CD14-positive monocyte (primary cell): Measurements from ENCODE around the gene TBC1D16. TPM values are rescaled to one million over a fixed set of nuclear protein-coding genes. Genes with fewer than 3 reads are reported as not detected.

Experiments used
- DNase-seq, 3 donors: peaks; one replicate each; pipeline ENCODE4 v3.0.0-alpha.2; 2011 to 2022
- H2AFZ ChIP-seq: 2 replicates; pipeline ENCODE4 v1.6.0; 2012; ENCODE audit warnings: mild to moderate bottlenecking, low read depth, low read length, inconsistent platforms; ENCODE audit not compliant: insufficient read depth, poor library complexity, severe bottlenecking
- H3K27ac ChIP-seq, 2 donors: 1 replicate in 1 of 2; 2 replicates in 1 of 2; pipeline ENCODE4 v1.5.1; 2012 to 2013; ENCODE audit warnings: low read length in 2 of 2, control low read depth in 1 of 2, inconsistent platforms in 1 of 2, low read depth in 1 of 2, mild to moderate bottlenecking in 1 of 2
- H3K27me3 ChIP-seq, 2 donors: one replicate each; pipeline versions ENCODE4 v1.6.0 to v1.6.1; 2011 to 2013; ENCODE audit warnings: low read length in 2 of 2; ENCODE audit not compliant: control insufficient read depth in 2 of 2, insufficient read depth in 2 of 2
- H3K36me3 ChIP-seq, 2 donors: replicated peaks in 1 of 2; 1 replicate in 1 of 2; 2 replicates in 1 of 2; pipeline versions ENCODE4 v1.5.1 to v1.6.1; 2012 to 2013; ENCODE audit warnings: low read length in 2 of 2, control low read depth in 1 of 2, inconsistent platforms in 1 of 2, mild to moderate bottlenecking in 1 of 2; ENCODE audit not compliant: insufficient read depth in 2 of 2, control insufficient read depth in 1 of 2
- H3K4me1 ChIP-seq, 2 donors: 1 replicate in 1 of 2; 2 replicates in 1 of 2; pipeline versions ENCODE4 v1.5.1 to v1.6.1; 2012 to 2013; ENCODE audit warnings: low read length in 2 of 2, control low read depth in 1 of 2, inconsistent platforms in 1 of 2, mild to moderate bottlenecking in 1 of 2, moderate library complexity in 1 of 2; ENCODE audit not compliant: insufficient read depth in 2 of 2, control insufficient read depth in 1 of 2
- H3K4me2 ChIP-seq: replicated peaks from 2 replicates; pipeline ENCODE3; 2012; ENCODE audit warnings: low read length, moderate library complexity, mild to moderate bottlenecking; ENCODE audit not compliant: poor library complexity, severe bottlenecking; ENCODE audit errors: extremely low read depth
- H3K4me3 ChIP-seq, 3 experiments: fragments of 200-600 bp in 1 of 3; sonication (generic) in 1 of 3; replicated peaks in 1 of 3; 1 replicate in 2 of 3; 2 replicates in 1 of 3; pipeline ENCODE4 v1.5.1; 2011 to 2013; ENCODE audit warnings: low read length in 3 of 3, mild to moderate bottlenecking in 3 of 3, control low read depth in 2 of 3, low read depth in 2 of 3, inconsistent platforms in 1 of 3, moderate library complexity in 1 of 3
- H3K79me2 ChIP-seq: 2 replicates; pipeline ENCODE4 v1.6.0; 2012; ENCODE audit warnings: mild to moderate bottlenecking, control low read depth, inconsistent platforms, low read length, moderate library complexity; ENCODE audit not compliant: insufficient read depth
- H3K9ac ChIP-seq: 2 replicates; pipeline ENCODE4 v1.6.0; 2017; ENCODE audit warnings: low read length, mild to moderate bottlenecking; ENCODE audit not compliant: insufficient read depth, poor library complexity, severe bottlenecking
- H3K9me3 ChIP-seq, 2 donors: replicated peaks in 1 of 2; 1 replicate in 1 of 2; 2 replicates in 1 of 2; pipeline versions ENCODE4 v1.5.1 to v1.6.1; 2012 to 2013; ENCODE audit warnings: low read length in 2 of 2, control low read depth in 1 of 2; ENCODE audit not compliant: control insufficient read depth in 1 of 2, insufficient read depth in 1 of 2
- H4K20me1 ChIP-seq: 2 replicates; pipeline ENCODE4 v1.6.0; 2012; ENCODE audit warnings: mild to moderate bottlenecking, low read length, control low read depth, moderate library complexity; ENCODE audit not compliant: insufficient read depth
- H3K27ac Mint-ChIP-seq, 7 donors: one replicate each; pipeline ENCODE4 v1.8.0; 2020; ENCODE audit warnings: mild to moderate bottlenecking in 7 of 7, mixed read lengths in 7 of 7, moderate library complexity in 6 of 7, inconsistent platforms in 2 of 7
- H3K27me3 Mint-ChIP-seq, 3 donors: one replicate each; pipeline ENCODE4 v1.8.0; 2021 to 2022; ENCODE audit warnings: low read depth in 3 of 3, mild to moderate bottlenecking in 3 of 3, mixed read lengths in 3 of 3, moderate library complexity in 3 of 3, inconsistent platforms in 1 of 3
- H3K36me3 Mint-ChIP-seq, 2 donors: one replicate each; pipeline ENCODE4 v1.8.0; 2020; ENCODE audit warnings: mixed read lengths in 2 of 2, inconsistent platforms in 1 of 2, mild to moderate bottlenecking in 1 of 2
- H3K4me1 Mint-ChIP-seq: one replicate; pipeline ENCODE4 v1.8.0; 2020; ENCODE audit warnings: mild to moderate bottlenecking, mixed read lengths
- H3K4me3 Mint-ChIP-seq, 2 donors: one replicate each; pipeline ENCODE4 v1.8.0; 2020; ENCODE audit warnings: mild to moderate bottlenecking in 2 of 2, mixed read lengths in 2 of 2, moderate library complexity in 1 of 2
- H3K9me3 Mint-ChIP-seq, 7 donors: one replicate each; pipeline ENCODE4 v1.8.0; 2020 to 2022; ENCODE audit warnings: mixed read lengths in 7 of 7, mild to moderate bottlenecking in 6 of 7, moderate library complexity in 6 of 7, inconsistent platforms in 2 of 7
- CTCF ChIP-seq: fragments of 200-600 bp; IDR thresholded peaks from one replicate; pipeline ENCODE4 v1.8.0; 2022; ENCODE audit warnings: antibody characterized with exemption, mild to moderate bottlenecking
- WGBS: methylation state at CpG from one replicate; pipeline ENCODE4 v1.1.5; 2013; ENCODE audit warnings: missing lambda C conversion rate; ENCODE audit not compliant: insufficient coverage; 5-methylcytosine and 5-hydroxymethylcytosine counted together
- intact Hi-C, 2 donors: fragments of 100-400 bp; cut with micrococcal nuclease; formaldehyde crosslinking; loops; one replicate each; pipeline versions ENCODE4 v1.15.0 to v1.15.1; 2023
- polyA plus RNA-seq, 3 donors: library from polyadenylated mRNA; depleted of rRNA in 1 of 3; unstranded in 2 of 3; stranded (reverse) in 1 of 3; fragments of 300-500 nt in 2 of 3; fragments of >200 nt in 1 of 3; fragmentation: Illumina TruSeq in 2 of 3; gene quantifications; 1 replicate in 2 of 3; 2 replicates in 1 of 3; pipeline ENCODE4 v1.2.3, GENCODE V29; 2012 to 2021

Gene TBC1D16
- polyA plus RNA-seq, 3 donors, result 0.11 to 0.53 (median 0.27) TPM

- Histone ChIP-seq H3K79me2 (no peaks in the 10 kb centered on the region), H3K9me3 (no peaks in the 10 kb centered on the region), H3K4me2 (no peak overlapping the region), H3K27ac (no peak overlapping the region), H2AFZ (no peak overlapping the region), H4K20me1 (no peaks in the 10 kb centered on the region), H3K27me3 (no peaks in the 10 kb centered on the region), H3K36me3 (no peaks in the 10 kb centered on the region), H3K4me1 (no peaks in the 10 kb centered on the region), H3K4me3 (no peak overlapping the region), H3K9ac (no peak overlapping the region)
- peaks cover 1% of the 10 kb centered on the region for H3K4me1 Mint-ChIP-seq
- H3K27me3 Mint-ChIP-seq, result no peaks in the 10 kb centered on the region
- H3K9me3 Mint-ChIP-seq, result peaks cover 0 to 2% (median 0%) of the 10 kb centered on the region in 7 donors
- no peak for DNase-seq
- H3K36me3 Mint-ChIP-seq, result no peaks in the 10 kb centered on the region
- H3K4me3 Mint-ChIP-seq, result no peak overlapping the region
- intact Hi-C loops, result no loop called here
- H3K27ac Mint-ChIP-seq, result peak overlapping the region in 1 of 7 donors; percentile 14
- no peak for TF ChIP-seq CTCF
- 95% methylated on average over 43 of the region's 43 CpGs for WGBS
These were observed 12.0 kb downstream of the TBC1D16 start for GRCh38 chr17:80023481-80024205.

- Mint-ChIP-seq H3K4me1 (no peaks in the 10 kb centered on the region), H3K4me3 (no peak overlapping the region), H3K9me3 (peaks cover 0 to 2% (median 0%) of the 10 kb centered on the region in 7 donors), H3K27ac (peak overlapping the region in 1 of 7 donors; percentile 2), H3K27me3 (peaks cover 0 to 1% (median 0%) of the 10 kb centered on the region in 3 donors), H3K36me3 (no peaks in the 10 kb centered on the region)
- 90% methylated on average over 1 of the region's 2 CpGs for WGBS
- intact Hi-C loops, result no loop called here
- H3K27ac ChIP-seq, result no peak overlapping the region
- H3K4me3 ChIP-seq, result no peak overlapping the region
- H3K79me2 ChIP-seq, result no peaks in the 10 kb centered on the region
- H3K9me3 ChIP-seq, result no peaks in the 10 kb centered on the region
- H4K20me1 ChIP-seq, result no peaks in the 10 kb centered on the region
- H2AFZ ChIP-seq, result no peak overlapping the region
- H3K9ac ChIP-seq, result no peak overlapping the region
- H3K4me2 ChIP-seq, result no peak overlapping the region
- no peaks in the 10 kb centered on the region for H3K36me3 ChIP-seq
- no peaks in the 10 kb centered on the region for H3K4me1 ChIP-seq
- H3K27me3 ChIP-seq, result no peaks in the 10 kb centered on the region
- no peak for TF ChIP-seq CTCF
- no peak for DNase-seq
These were observed 14.1 kb downstream of the TBC1D16 start for GRCh38 chr17:80021600-80021999.
